Activated T-cell treated with anti-CD3 and anti-CD28 coated beads, Interleukin-2, amount 50 U/mL, for 24 hours (primary cell): ENCODE data around the gene EDN2.

Experiments used
- DNase-seq: peaks from one replicate; pipeline ENCODE4 v3.0.0-alpha.2; 2020
- H3K27ac Mint-ChIP-seq: 2 replicates; pipeline ENCODE4 v1.8.0; 2020; ENCODE audit warnings: mild to moderate bottlenecking, mixed read lengths
- H3K27me3 Mint-ChIP-seq: 2 replicates; pipeline ENCODE4 v1.8.0; 2020; ENCODE audit warnings: mixed read lengths
- H3K36me3 Mint-ChIP-seq: 2 replicates; pipeline ENCODE4 v1.8.0; 2020; ENCODE audit warnings: low read depth, mixed read lengths
- H3K4me1 Mint-ChIP-seq: 2 replicates; pipeline ENCODE4 v1.8.0; 2020; ENCODE audit warnings: low read depth, mixed read lengths
- H3K4me3 Mint-ChIP-seq: 2 replicates; pipeline ENCODE4 v1.8.0; 2020; ENCODE audit warnings: mild to moderate bottlenecking, moderate library complexity, mixed read lengths
- H3K9me3 Mint-ChIP-seq: 2 replicates; pipeline ENCODE4 v1.8.0; 2020; ENCODE audit warnings: mixed read lengths

EDN2 gene

DNA sequence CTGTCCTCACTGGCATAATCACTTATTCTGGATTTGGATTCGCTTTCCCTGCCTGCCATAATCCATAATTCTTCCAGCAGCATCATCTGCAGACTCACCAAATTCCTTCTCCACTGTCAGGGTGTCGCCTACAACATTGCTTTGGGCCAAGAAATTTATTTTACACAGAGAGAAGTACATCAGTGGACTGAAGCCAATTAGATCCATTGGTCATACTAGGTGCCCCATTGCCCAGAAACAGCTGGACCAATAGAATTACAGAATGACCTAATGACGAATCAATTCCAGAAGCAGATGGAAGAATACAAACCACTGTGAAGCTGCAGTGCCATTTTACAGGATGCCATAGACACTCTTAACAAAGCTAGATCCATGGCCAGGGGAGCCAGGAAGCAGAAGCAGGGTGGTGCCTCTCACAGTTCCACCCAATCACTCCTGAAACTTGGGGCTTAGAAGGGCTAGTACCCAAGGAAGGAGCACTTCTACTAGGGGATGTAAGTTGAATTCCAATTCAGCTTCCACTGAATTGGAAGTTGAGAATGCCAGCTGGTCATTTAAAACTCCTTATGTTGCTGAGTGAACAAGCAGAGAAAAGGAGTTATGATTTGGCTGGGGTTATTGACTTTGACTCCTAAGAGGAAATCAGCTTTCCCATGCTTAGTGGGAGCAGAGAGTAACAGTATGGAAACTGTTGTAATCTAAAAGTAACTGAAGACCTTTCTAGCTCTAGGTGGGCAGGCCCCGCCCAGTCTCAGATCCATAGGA lies 44.0 kb downstream of the EDN2 start:
- DNase-seq = no peak
- Mint-ChIP-seq H3K9me3 (peaks cover 8% of the 10 kb centered on the region), H3K27me3 (peaks cover 13% of the 10 kb centered on the region), H3K4me1 (no peaks in the 10 kb centered on the region), H3K36me3 (no peaks in the 10 kb centered on the region), H3K4me3 (no peak overlapping the region), H3K27ac (no peak overlapping the region)

DNA sequence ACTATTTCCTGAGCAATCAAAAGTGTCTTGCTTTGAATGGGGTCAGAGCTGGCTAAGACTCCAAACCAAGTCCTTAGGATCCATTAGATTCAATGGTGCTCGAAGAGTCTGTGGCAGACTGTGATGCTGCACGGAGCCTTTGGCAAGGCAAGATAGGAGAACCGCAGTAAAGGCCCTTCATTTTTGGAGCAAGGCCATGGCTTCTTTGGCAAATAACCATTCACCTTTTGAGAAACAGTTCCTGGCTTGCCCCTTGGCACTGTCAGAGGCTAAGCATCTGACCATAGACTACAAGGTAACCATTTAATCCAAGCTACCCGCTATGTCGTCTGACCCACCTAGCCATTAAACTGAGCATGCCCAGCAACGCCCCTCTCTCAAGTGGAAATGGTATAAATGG lies 45.2 kb downstream of the EDN2 start:
- Mint-ChIP-seq H3K27ac (no peak overlapping the region), H3K36me3 (no peaks in the 10 kb centered on the region), H3K4me1 (no peaks in the 10 kb centered on the region), H3K9me3 (peaks cover under 1% of the 10 kb centered on the region), H3K4me3 (no peak overlapping the region), H3K27me3 (peaks cover 21% of the 10 kb centered on the region)
- no peak for DNase-seq

DNA sequence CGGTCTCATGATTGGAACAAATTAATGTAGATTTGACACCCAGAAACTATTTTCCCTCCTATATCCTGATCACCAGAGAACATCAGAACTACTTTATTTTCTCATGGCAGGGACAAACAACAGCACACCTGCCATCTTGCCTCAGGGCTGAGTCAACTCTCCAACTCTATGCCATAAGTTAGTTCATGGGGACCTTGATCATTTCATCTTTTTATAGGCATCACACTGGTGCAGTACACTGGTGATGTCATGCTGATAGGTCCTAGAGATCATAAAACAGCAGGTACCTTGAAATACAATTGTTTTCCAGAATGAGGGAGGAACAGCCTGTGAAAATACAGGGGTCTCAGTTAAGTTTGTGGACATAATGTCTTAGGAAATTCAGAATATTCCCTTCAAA lies 45.8 kb downstream of the EDN2 start:
- Mint-ChIP-seq H3K27me3 (peaks cover 26% of the 10 kb centered on the region), H3K9me3 (no peaks in the 10 kb centered on the region), H3K36me3 (no peaks in the 10 kb centered on the region), H3K4me1 (no peaks in the 10 kb centered on the region), H3K27ac (no peak overlapping the region), H3K4me3 (no peak overlapping the region)
- no peak for DNase-seq

DNA sequence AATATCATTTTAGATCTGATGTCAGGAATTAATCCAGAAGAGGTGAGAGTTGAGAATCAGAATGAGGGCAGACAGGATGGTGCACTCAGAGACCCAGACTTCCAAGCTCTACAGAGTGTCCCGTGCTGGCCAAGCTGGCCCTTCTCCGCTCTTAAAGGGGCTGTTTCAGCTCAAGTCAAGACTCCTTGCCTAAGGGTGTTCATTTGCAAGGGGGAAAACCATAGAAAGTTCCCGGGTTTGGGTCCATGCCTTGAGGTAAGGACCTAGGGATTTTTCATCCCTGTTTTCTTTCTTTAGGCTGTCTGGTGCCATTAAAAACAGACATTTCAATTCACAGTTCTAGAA lies 47.5 kb downstream of the EDN2 start:
- DNase-seq = no peak
- no peaks in the 10 kb centered on the region for H3K36me3 Mint-ChIP-seq
- H3K27ac Mint-ChIP-seq = no peak overlapping the region
- no peaks in the 10 kb centered on the region for H3K9me3 Mint-ChIP-seq
- no peak overlapping the region for H3K4me3 Mint-ChIP-seq
- H3K27me3 Mint-ChIP-seq = peaks cover 38% of the 10 kb centered on the region
- no peaks in the 10 kb centered on the region for H3K4me1 Mint-ChIP-seq

DNA sequence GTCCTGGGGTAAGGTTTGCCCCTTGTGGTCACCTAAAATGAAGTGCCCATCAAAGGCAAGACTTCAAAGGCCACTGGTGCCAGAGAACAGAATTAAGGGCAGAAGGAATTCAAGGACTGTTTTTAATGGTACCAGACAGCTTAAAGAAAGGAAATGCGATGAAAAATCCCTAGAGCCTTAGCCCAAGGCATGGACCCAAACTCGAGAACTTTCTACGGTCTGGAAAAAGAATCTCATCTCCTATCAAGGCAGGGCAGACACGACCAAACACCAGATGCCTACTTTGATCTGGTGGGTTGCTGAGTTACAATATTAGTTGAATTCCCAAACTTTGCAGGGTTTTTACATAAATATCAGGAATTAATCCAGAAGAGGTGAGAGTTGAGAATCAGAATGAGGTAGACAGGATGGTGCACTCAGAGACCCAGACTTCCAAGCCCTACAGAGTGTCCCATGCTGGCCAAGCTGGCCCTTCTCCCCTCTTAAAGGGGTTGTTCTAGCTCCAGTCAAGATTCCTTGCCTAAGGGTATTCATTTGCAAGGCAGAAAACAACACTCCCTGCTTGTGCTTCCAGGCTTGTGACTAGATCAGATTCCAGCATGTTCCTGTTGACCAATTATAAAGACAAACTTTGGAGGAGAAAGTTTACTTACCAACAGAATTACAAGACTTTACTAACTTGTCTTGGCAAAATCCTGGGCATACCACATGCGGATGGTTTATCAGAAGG lies 48.0 kb downstream of the EDN2 start:
- H3K4me3 Mint-ChIP-seq = no peak overlapping the region
- DNase-seq = no peak
- H3K9me3 Mint-ChIP-seq = no peaks in the 10 kb centered on the region
- no peaks in the 10 kb centered on the region for H3K36me3 Mint-ChIP-seq
- no peaks in the 10 kb centered on the region for H3K4me1 Mint-ChIP-seq
- no peak overlapping the region for H3K27ac Mint-ChIP-seq
- peaks cover 38% of the 10 kb centered on the region for H3K27me3 Mint-ChIP-seq

DNA sequence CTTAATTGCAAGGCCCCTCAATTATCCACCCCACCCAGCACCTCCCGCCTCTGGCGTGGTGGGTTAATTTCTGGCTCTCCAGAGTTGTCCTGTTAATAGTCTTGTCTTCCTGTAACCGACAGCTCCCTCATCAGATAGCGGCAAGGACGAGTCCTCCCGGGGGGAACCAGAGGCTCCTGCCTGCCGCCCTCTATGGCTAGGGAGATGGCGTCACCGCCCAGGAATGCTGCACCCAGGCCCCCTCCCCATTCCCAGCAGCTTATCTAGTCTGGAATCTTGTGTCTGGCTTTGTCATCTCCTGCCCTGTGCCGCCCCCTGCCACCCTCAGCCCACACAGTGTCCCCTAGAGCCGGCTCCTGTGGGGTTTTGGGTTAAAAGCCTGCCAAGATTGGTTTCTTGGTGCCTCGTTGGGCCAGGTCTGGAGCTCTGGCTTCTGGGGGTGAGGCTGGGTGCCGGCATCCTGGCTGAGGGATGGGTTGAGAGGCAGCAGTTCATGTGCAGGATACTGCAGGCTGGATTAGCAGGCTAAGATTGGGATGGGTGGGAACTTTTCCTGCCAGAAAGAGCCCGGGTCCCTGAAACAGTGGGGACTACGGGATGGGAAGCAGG lies 48.8 kb downstream of the EDN2 start:
- Mint-ChIP-seq H3K4me1 (no peaks in the 10 kb centered on the region), H3K27ac (no peak overlapping the region), H3K27me3 (peaks cover 38% of the 10 kb centered on the region), H3K9me3 (no peaks in the 10 kb centered on the region), H3K4me3 (no peak overlapping the region), H3K36me3 (no peaks in the 10 kb centered on the region)
- no peak for DNase-seq

DNA sequence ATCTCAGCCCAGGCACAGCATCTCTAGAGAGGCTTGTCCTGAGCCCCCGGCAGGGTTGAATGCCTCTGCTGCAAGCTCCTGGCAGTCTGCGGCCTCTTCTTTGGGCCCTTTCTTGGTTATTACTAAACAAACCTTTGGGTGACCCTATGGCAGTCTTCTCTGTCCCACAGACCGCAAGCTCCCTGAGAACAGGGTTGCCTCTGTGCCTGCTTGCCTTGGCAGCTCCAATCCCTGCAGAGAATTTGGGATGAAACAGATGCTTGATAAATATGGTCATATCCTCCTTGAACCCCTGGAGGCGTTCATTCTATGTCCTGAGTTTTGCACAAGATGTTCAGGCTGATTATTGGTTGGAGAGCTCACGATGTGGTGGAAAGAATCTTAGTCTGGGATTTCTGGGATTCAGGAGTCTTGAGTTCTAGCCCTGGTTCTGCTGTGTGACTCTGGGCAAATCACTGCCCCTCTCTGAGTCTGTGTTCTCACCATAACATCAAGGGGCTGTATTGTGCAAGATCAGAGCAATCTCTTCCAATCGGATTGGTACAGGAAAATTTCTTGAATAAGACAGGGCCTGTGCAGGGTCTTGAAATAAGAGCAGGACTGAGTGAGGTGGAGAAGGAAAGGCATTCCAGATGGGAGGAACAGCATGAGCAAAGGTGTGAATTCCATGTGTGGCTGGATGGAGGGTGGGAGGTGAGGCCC lies 49.6 kb downstream of the EDN2 start:
- no peak for DNase-seq
- Mint-ChIP-seq H3K9me3 (no peaks in the 10 kb centered on the region), H3K36me3 (no peaks in the 10 kb centered on the region)

DNA sequence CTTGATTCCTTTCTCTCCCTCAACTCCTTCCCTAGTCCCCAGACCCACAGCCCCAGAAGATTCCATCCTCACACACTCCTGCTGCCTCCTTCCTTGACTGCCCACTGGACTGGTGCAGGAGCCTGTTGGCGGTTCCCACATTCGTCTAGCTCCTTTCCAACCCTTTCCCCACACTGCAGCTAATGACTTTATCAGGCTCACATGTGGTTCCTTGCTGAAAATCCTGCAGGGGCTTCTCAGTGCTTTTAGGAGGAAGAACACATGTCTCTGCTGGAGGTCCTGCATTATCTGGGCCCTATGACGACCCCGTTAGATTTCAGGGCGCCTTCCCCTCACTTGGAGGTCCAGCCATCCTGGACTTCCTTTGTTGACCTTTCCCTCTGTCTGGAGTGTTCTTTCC lies 50.2 kb downstream of the EDN2 start:
- no peaks in the 10 kb centered on the region for H3K36me3 Mint-ChIP-seq
- H3K4me1 Mint-ChIP-seq = no peaks in the 10 kb centered on the region
- H3K27me3 Mint-ChIP-seq = peaks cover 38% of the 10 kb centered on the region
- no peaks in the 10 kb centered on the region for H3K9me3 Mint-ChIP-seq
- no peak for DNase-seq
- H3K27ac Mint-ChIP-seq = no peak overlapping the region
- H3K4me3 Mint-ChIP-seq = no peak overlapping the region

More for the DNA sequence above, 49.6 kb downstream of the EDN2 start:
- Mint-ChIP-seq H3K4me1 (no peaks in the 10 kb centered on the region), H3K4me3 (no peak overlapping the region), H3K27ac (no peak overlapping the region), H3K27me3 (peaks cover 38% of the 10 kb centered on the region)

DNA sequence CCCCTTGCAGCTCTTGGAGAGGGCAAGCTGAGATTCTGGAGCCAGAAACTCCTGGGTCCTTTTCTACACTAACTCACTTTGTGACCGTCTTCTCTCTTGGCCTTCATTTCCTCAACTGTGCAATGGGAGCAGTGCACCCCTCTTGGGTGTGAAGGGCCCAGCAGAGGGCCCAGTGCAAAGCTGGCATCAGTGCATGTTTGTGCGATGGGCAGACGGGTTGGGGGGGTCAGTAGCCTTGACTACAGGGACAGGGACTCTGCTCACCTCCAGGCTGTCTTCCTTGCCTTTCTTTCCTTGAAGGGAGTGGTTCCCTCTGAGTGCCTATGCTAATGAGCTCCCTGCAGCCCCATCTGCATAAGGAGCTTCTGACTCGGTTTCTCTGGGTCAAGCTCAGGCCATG lies 51.0 kb downstream of the EDN2 start:
- H3K27ac Mint-ChIP-seq = no peak overlapping the region
- no peaks in the 10 kb centered on the region for H3K4me1 Mint-ChIP-seq
- no peak overlapping the region for H3K4me3 Mint-ChIP-seq
- H3K36me3 Mint-ChIP-seq = no peaks in the 10 kb centered on the region
- no peaks in the 10 kb centered on the region for H3K9me3 Mint-ChIP-seq
- H3K27me3 Mint-ChIP-seq = peaks cover 42% of the 10 kb centered on the region
- DNase-seq = no peak

DNA sequence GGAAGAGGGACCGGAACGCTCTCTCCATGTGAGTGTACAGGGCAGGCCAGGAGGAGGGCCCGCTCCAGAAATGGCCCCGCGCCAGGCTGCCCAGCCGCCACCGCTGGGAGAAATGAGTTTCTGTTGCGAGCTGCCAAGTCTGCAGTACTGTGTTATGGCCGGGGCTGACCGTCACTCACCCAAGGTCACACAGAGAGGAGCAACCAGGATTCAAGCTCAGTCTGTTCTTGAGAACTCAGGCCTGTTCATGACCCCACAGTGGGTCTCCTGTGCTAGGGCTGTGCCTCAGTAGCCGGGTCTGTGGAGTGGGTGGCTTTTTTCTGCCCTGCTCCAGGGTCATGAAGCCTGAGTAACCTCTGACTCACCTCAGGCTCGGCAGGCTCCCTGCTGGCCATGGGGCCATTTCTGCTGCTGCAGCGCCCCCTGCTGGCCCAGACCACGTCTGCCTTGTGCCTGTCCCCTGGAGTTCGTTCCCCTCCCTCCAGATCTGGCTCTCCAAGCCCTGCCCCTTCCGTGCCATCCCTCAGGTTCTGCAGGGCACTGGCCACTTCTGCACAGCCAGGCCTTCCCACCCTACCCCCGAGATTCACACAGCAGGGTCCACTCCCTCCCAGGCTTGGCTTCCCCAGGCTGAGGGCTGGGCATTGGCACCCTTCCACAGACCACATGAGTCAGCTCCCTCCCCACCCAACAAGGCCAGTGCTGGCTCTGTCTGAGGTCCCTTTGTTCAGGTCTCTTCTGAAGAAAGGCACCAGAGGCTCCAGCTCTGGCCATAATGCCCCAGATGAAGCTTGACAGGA lies 51.8 kb downstream of the EDN2 start:
- DNase-seq = peak; percentile 82
- no peaks in the 10 kb centered on the region for H3K36me3 Mint-ChIP-seq
- H3K27me3 Mint-ChIP-seq = peaks cover 45% of the 10 kb centered on the region
- no peak overlapping the region for H3K4me3 Mint-ChIP-seq
- no peak overlapping the region for H3K27ac Mint-ChIP-seq
- H3K4me1 Mint-ChIP-seq = no peaks in the 10 kb centered on the region
- no peaks in the 10 kb centered on the region for H3K9me3 Mint-ChIP-seq

DNA sequence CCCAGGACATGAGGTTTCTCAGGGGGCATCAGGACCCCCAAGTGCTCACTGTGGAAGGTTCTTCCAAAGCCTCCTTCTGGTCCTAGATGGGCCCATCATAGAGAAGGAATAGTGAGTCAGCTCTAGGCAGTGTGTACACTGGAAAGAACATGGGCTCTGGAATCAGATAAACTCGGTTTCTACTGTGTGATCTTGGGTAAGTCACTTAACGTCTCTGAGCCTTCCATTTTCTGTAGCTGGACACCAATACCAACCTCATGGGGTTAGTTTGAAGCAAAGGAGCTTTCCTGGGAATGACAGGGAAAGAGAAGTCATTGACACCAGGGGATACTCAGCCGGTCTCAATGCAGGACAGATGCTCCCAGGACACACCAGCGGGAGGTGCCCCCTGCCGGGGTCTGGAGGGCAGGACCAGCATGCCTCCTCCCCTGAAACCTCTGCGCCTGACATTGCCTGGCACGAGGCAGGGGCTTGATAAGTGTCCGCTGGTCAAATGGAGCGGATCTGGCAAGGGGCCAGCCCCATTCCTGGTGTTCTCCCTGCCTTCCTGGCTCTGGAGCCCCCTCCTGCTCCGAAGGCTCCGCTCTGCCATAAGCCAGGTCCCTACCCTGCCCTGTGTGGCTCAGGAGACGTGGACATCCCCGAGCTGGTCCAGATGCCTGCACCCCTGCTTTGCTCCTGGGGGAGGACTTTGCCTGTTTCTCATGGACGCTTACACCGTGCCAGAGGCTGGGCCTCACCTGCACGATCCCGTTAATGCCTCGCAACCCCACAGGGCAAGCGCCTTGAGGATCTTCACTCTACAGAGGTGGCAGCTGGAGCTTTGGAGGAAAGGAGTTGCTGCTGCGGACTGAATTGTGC lies 52.8 kb downstream of the EDN2 start:
- H3K27ac Mint-ChIP-seq = no peak overlapping the region
- no peak for DNase-seq
- H3K36me3 Mint-ChIP-seq = no peaks in the 10 kb centered on the region
- peaks cover 39% of the 10 kb centered on the region for H3K27me3 Mint-ChIP-seq
- H3K4me3 Mint-ChIP-seq = no peak overlapping the region
- H3K9me3 Mint-ChIP-seq = no peaks in the 10 kb centered on the region
- H3K4me1 Mint-ChIP-seq = no peaks in the 10 kb centered on the region

DNA sequence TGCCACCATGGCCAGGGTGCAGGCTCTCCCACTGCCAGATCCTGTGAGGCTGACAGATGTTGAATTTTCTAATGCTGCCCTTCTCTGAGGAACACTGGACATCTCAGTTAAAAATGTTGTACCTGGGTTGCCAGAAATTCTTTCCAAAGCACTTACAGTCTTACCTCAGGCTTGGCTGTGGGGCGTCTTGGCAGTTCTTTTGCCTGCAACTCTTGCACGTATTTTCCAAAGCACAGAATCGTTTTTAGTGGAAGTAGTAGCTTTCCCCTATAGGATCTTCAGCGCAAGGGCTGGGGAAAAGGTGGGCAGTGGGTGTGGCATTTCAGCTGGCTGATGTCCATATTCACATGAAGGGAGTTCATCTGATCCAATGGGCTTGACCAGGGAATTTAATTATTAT lies 53.9 kb downstream of the EDN2 start:
- Mint-ChIP-seq H3K36me3 (no peaks in the 10 kb centered on the region), H3K27ac (no peak overlapping the region), H3K9me3 (no peaks in the 10 kb centered on the region), H3K27me3 (peaks cover 37% of the 10 kb centered on the region), H3K4me1 (no peaks in the 10 kb centered on the region), H3K4me3 (no peak overlapping the region)
- DNase-seq = no peak

DNA sequence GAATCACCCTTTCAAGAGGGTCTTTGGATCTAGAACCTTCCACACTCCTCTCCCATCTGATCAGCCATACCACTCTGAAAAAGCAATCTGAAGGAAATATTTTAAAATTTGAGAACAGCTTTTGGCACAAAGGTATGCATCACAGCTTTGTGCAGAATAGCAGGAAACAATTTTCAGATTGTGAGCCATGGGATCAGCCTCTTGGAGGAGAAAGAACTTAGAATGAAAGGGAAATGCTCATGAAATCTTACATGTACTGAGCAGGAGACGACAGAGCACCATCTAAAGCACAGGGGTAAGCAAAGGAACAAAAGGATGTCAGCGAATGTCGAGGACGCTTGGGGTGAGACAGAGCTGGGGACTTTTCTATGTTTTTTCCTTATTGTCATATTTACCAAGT lies 54.4 kb downstream of the EDN2 start:
- H3K4me1 Mint-ChIP-seq = no peaks in the 10 kb centered on the region
- no peaks in the 10 kb centered on the region for H3K36me3 Mint-ChIP-seq
- H3K27me3 Mint-ChIP-seq = peaks cover 33% of the 10 kb centered on the region
- H3K4me3 Mint-ChIP-seq = no peak overlapping the region
- no peak overlapping the region for H3K27ac Mint-ChIP-seq
- DNase-seq = no peak
- no peaks in the 10 kb centered on the region for H3K9me3 Mint-ChIP-seq
